ENCODE results near the gene IL9.

DNA sequence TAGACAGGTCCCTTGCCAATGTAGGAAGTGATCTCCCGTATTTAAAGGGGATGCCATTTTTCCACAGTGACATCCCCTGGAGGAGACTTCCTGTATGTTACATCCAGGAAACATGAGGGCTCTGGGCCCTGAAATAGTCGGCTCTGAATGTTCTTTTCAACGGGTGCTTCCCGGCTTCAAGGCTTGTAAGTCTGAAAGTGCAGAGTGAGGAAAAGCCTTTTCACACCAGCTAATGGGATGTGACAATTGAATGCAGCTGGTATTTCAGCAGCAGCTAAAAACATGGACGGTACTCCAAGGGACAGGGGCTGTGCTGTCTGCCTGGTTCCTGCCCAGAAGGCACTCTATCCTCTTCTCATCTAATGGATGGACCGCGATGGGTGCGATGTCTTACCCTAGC, 1.4 kb downstream of the IL9 start:
- TF ChIP-seq, protein P1, sequence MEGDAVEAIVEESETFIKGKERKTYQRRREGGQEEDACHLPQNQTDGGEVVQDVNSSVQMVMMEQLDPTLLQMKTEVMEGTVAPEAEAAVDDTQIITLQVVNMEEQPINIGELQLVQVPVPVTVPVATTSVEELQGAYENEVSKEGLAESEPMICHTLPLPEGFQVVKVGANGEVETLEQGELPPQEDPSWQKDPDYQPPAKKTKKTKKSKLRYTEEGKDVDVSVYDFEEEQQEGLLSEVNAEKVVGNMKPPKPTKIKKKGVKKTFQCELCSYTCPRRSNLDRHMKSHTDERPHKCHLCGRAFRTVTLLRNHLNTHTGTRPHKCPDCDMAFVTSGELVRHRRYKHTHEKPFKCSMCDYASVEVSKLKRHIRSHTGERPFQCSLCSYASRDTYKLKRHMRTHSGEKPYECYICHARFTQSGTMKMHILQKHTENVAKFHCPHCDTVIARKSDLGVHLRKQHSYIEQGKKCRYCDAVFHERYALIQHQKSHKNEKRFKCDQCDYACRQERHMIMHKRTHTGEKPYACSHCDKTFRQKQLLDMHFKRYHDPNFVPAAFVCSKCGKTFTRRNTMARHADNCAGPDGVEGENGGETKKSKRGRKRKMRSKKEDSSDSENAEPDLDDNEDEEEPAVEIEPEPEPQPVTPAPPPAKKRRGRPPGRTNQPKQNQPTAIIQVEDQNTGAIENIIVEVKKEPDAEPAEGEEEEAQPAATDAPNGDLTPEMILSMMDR (conservative IDR thresholded peaks at IDR 0.05; ENCODE audit: low read depth, low read length) = no peak
- TF ChIP-seq POLR2A (IDR thresholded peaks at IDR 0.05; ENCODE audit: low read depth, low read length) (no peak), CEBPB (IDR thresholded peaks at IDR 0.05; ENCODE audit: low read depth, low read length) (no peak), NFE2L2 (IDR thresholded peaks at IDR 0.05; ENCODE audit: low read depth, low read length) (no peak), BHLHE40 (IDR thresholded peaks at IDR 0.05; ENCODE audit: low read depth, low read length) (no peak)
- TF ChIP-seq, protein P2, sequence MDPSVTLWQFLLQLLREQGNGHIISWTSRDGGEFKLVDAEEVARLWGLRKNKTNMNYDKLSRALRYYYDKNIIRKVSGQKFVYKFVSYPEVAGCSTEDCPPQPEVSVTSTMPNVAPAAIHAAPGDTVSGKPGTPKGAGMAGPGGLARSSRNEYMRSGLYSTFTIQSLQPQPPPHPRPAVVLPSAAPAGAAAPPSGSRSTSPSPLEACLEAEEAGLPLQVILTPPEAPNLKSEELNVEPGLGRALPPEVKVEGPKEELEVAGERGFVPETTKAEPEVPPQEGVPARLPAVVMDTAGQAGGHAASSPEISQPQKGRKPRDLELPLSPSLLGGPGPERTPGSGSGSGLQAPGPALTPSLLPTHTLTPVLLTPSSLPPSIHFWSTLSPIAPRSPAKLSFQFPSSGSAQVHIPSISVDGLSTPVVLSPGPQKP (IDR thresholded peaks at IDR 0.05; ENCODE audit: borderline replicate concordance, low read depth, low read length) = no peak
- TF ChIP-seq, protein P3, sequence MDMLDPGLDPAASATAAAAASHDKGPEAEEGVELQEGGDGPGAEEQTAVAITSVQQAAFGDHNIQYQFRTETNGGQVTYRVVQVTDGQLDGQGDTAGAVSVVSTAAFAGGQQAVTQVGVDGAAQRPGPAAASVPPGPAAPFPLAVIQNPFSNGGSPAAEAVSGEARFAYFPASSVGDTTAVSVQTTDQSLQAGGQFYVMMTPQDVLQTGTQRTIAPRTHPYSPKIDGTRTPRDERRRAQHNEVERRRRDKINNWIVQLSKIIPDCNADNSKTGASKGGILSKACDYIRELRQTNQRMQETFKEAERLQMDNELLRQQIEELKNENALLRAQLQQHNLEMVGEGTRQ (IDR thresholded peaks at IDR 0.05; ENCODE audit: low read depth, low read length) = no peak

All from IMR-90 (cell line).